NCI-H2107 treated with DMSO at 0.1 percent for 48 hours (cell line): ENCODE measurements around the gene NRG3.

Source experiments
- DNase-seq: peaks from one replicate; lab custom pipeline; 2025; ENCODE audit not compliant: unreplicated experiment; lab: John Stamatoyannopoulos, UW

The NRG3 gene

DNA sequence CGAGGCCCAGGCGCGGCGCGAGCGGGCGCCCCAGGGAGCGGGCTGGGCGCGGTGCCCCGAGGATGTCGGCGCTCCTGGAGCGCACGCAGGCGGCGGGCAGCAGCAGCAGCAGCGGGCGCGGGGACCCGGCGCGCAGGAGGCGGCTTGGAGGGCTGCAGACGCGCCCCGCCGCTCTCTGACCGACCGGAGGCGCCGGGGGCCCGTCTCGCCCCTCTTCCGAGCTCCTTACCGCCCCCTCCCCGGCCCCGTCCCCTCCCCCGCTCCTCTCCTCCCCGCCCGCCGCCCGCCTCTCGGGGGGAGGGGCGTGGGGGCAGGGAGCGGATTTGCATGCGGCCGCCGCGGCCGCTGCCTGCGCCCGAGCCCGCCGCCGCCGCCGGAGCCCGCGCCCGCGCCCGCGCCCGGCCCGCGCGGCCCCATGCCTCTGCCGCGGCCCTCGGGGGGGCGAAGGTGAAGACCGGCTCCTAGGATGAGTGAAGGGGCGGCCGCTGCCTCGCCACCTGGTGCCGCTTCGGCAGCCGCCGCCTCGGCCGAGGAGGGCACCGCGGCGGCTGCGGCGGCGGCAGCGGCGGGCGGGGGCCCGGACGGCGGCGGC lies at the start of gene NRG3:
Gene NRG3, plus strand, starts transcription at position 320 of the 592 bp plus-strand sequence.
- DNase-seq: no peak

DNA sequence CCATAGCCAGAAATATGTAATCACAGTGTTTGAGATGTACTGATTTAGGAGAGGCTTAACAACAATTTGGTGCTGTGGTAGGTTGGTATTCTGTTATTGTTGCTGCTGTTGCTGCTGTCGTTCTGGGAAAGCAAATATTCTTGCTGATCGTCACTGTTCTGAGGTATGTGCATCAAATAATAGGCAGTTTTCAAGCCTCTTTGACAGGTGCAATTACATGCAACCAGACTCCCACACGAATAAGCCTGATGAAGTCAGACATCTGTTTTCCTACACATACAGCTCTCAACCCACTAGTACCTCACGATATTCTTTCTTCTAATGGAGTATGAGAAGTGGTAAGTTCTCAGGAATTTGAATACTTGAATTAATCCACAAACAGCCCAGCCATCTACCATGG lies 46.7 kb upstream of the NRG3 start:
- no peak for DNase-seq

DNA sequence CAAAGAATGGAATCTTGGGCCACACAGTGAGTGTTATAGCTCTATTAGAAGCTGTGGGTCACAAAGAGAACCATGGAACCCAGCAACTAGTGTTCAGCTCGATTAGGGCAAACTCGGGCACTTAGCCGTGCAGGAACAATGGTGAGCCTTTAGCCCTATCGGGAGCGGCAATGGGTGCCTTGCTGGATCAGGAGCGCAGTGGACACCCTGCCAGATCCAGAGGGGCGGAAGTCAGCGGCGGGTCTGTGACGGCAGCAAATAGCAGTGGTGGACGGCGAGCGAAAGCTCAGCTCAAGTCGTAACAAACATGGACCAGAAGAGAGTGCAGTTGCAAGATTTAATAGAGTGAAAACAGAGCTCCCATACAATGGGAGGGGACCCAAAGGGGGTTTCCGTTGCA lies 43.9 kb upstream of the NRG3 start:
- DNase-seq: no peak

DNA sequence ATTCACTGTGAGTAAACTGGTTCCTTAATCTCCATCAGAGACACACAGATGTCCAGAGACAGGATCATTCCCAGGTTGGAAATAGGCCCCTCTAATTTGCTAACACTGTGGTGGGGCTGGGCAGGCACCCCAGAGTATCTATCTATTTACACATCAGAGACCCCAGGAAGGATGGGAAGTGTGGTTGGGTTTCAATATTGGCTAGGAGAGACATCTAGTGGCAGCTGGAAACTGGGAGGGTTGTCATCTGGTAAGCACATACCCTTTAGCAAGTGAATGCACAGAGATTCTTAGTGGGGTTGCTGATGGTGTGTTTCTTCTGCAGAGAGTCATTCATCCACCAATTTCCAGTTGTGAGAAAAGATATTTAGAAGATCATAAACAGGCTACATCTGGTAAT lies 36.0 kb upstream of the NRG3 start:
- no peak for DNase-seq

DNA sequence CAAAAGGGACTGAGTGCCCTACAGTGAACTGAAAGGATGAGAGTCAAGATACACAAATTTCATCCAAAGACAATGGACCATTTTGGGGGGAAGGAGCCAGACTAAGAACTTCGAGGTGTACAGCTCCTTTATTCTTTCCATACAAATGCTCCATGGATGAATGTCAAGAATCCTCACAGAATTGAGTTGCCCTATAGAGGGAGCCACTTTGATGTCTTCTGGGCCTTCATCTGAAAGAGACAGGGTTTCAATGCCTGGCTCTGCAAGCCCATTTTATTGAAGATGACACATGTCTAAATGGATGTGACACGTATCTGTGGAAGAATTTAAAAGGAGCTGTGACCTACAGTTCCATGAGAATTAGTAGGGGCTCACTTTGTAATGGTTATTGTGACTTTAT lies 32.0 kb upstream of the NRG3 start:
- DNase-seq: no peak

DNA sequence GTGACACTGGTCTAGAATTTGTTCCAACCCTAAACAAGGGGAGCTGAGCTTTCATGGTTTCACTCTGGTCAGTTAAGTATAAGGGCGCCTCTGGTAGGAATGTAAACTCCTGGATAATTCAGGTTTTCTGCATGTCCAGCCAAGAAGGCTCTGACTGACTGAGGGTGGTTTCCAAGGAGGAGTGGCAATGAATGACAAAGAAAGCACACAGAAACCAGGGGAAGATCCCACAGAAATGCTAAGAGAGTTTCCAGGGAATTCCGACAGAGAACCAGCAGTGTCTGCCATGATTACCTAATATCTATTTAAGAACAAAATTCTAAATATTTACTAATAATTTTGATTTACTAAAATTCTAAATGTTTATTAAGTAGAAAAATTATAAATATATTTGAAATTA lies 27.3 kb upstream of the NRG3 start:
- no peak for DNase-seq

DNA sequence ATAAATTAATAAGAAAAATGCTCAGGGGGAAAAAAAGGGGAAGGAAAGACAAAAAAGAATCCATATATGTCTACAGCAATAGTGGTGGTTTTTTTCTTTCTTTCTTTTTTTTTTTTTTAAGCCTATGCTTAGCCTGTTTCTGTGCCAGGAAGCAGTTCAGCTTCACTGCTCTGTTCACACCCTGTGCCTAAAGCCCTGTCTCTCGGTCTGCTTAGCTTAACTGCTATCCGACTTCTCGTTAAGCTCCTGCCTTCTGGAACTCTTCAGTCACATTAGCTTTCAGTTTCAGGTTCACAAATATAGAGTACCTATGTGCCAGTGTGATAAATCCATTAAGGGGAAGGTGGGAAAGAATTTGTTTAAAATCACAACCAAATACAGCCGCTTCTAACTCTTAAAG lies 26.5 kb upstream of the NRG3 start:
- no peak for DNase-seq

DNA sequence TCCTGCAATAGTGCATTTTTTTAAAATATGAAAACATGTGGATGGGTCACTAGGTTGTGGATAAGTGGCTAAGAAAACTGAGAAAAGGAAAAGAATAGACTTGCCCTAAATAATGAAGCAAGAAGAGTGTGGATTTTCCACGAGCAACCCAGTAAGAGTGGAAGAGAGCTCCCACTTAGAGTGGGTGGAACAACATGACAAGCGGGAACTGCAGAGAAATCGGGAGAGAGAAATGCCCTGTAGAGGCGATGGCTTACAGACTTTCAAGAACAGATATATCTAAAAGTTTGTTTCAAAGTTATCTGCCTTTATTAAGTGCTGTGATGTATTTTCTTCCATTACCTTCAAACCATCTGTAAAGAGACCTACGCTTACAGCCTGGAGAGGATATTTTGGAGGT lies 26.1 kb upstream of the NRG3 start:
- DNase-seq: no peak

DNA sequence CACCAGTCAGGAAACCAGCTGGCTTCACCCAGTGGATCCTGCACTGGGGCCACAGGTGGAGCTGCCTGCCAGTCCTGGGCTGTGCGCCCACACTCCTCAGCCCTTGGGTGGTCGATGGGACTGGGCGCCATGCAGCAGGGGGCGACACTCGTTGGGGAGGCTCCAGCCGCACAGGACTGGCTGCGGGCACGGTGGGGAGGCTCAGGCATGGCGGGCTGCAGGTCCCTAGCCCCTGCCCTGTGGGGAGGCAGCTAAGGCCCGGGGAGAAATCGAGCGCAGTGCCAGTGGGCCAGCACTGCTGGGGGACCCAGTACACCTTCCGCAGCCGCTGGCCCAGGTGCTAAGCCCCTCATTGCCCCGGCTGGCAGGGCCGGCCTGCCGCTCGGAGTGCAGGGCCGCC lies 12.4 kb upstream of the NRG3 start:
- no peak for DNase-seq

DNA sequence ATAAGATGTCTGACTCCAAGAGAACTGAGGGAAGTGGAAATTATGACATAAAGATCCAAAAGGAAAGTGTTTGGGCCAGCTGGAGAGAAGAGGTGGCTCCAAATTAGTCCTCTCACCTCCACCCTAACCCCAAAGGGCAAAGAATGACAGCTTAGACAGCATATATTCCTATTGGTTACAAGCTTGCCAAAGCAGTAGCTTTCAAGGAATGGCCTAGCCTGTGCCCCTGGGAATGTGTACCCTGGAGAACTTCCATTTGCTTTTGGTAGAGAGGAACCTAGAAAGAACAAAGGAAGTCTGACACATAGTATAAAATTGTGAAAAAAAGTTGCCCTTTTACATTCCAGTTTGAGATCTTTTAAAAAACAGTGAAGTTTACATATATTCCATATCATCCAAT lies 11.2 kb upstream of the NRG3 start:
- DNase-seq: no peak

DNA sequence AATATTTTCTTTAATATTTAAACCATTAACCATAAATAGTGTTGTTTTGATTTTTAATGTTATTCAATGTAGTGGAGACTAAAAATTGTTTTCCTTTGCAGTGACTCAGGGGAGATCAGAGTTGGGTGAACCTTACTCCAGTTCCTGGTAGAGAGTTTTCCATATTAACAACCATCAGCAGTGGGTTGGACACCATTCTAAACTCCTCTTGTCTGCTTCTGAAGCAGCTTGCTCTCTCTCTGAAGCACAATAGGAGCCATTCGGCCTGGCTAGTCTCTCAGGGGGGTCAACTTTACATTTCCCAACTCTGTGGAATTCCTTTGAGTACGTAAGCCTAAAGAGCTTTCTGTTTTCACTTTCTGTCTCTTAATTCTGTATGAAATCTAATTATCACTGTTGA lies 9.4 kb upstream of the NRG3 start:
- no peak for DNase-seq

DNA sequence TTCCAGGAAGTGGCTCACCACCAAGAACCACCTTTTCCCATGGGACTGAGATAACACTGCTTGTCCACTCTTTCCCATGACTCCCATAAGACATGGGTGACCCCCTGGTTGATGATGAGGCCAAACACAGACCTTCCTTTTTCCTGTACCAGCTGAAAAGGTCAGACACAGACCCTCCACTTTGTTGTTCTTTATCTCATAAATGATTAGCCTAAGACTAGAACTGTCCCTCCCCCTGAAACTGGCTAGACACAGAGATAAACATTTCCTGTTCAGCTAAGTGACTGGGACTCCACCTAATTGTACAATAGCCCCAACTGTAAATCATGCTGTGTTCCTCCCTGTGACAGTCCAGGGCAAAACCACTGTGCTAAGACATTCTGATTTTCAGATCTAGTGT lies 8.2 kb upstream of the NRG3 start:
- no peak for DNase-seq

DNA sequence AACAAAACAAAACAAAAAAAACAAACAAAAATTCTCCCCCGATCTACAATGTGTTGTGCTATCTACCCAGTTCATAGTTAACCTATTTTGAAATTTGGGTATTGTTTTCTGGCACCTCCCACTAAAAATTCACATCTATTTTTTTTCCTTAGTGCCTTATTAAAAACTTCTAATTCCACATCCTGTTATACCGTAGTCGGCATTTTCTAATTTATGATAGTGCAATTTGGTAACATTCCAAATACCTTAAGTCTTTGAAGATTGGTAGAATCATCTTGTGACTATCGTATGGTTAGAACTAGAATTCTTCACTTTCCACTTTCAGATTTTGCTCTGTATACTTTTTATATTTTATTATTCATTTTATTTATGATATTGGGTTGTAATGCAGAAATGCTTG lies 4.5 kb upstream of the NRG3 start:
- DNase-seq: no peak

DNA sequence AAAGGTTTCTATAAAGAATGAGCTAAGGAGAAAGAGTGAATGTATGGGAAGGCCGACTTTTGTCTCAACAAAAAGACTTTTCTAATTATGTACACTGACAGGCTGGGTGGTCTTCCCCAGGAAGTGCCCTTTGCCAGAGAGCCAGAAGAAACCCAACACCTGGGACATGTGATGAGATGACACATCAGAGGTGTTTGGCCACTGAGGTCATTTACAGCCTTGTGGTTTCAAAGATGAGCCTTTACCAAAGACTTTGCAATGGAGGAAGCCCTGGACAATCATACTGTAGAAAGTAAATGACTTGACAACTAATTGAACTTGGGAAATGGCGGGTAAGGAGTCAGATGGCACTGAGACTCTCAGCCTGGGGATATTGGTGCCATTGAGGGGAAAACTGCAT lies 3.4 kb upstream of the NRG3 start:
- DNase-seq: no peak

DNA sequence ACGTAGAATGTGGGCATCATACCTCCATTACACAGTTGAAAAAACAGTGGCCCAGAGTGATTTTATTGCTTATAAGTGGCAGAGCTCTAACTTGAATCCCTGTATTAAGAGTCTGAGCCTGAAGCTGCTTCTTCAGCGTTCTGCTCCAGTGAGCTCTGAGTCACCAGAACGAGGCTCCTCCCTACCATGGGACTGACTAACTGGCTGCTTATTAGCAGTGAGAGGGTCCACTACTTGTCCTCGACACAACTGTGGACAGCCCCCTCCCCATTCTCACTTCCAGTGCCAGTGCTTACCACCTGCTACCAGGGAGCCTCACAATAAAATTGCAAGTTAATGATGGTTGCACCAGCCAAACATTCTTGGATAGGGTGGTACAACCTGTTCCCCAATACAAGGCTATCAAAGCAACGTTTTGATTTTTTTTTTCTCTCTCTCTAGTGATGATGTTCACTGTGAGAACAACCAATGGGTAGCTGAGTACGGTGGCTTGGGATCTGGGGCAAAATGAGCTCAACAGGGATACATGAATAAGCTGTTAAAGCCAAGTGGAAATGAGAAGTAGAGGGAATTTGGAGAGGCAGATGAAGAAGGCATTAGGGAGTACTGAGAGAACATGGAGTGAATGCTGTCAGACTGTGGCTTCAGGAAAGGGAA lies 2.7 kb upstream of the NRG3 start:
- no peak for DNase-seq

DNA sequence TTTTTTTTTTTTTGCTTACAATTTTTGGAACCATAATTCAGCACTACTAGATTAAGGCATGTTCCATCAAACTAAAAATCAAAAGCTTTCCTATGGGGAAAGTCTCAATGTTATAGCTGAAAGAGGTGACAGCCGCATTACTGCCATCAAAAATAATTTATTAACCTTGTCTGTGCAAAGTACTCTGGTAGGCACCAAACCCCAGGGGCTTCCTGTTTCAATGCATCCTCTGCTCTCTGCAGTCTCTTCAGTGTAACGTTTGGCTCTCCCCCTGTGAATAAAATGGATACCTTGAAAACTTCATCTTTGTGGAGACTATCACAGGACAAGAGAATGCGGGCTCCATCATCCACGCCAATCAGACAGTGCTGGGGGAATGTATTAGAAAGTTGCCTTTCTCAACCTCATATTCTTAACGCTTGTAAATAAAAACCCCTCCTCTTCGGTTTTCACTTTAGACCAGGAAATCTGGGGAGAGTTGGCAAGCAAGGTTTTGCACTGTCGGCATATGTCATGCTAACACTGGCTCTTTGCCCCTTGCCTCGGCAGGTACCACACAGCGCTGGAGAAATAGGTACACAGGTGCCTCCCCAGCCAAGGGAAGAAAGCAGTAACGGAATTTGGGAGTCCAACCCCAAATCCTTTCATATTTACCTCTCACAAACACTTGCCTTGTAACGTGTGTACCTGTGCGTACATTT lies 1.6 kb upstream of the NRG3 start:
- DNase-seq: no peak

DNA sequence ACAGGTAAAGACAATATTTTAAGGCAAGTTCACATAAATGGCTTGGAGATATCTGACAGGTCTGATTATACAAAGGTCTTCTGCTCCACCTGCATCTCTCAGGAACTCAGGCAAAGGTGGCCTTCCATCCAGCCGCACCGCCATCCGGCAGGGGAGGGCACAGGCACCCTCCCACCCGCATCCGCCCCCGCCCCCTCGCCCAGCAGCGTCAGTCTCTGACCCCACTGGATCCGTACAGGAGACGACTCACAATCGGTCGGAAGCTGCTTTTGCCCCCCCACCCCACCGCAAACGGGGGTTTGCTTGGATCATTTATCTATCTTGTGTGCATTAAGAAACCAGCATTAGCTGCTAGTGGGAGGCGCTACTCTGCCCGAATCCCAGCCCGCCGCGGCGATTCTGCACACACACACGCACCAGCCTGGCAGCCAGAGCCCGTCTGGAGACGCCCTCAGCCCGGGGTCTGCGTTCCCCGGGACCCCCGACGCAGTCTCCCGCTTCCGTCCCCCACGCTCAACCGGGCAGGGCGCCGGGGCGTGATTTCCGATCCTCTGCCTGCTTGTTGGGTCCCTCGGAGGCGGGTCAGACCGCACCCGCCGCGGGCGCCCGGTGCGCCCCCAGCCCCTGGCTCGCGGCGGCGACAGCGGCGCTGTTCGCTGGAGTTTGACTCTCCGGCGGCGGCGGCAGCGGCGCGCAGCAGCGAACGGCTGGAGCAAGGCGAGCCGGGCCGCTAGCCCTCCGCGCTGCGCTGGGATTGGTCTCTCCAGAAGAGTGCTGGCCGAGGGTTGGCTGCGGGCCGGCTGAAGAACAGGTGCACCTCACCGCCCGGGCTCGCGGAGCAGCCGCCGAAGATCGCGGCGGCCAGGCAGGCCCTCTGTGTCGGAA lies 820 bp upstream of the NRG3 start:
- DNase-seq: no peak

DNA sequence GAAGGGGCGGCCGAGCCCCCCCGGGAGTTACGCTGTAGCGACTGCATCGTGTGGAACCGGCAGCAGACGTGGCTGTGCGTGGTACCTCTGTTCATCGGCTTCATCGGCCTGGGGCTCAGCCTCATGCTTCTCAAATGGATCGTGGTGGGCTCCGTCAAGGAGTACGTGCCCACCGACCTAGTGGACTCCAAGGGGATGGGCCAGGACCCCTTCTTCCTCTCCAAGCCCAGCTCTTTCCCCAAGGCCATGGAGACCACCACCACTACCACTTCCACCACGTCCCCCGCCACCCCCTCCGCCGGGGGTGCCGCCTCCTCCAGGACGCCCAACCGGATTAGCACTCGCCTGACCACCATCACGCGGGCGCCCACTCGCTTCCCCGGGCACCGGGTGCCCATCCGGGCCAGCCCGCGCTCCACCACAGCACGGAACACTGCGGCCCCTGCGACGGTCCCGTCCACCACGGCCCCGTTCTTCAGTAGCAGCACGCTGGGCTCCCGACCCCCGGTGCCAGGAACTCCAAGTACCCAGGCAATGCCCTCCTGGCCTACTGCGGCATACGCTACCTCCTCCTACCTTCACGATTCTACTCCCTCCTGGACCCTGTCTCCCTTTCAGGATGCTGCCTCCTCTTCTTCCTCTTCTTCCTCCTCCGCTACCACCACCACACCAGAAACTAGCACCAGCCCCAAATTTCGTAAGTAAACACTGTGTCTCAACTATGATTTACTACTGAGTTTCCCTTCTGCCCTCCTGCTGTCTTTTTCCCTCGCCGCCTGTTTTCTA lies 666 bp downstream of the NRG3 start:
- no peak for DNase-seq

DNA sequence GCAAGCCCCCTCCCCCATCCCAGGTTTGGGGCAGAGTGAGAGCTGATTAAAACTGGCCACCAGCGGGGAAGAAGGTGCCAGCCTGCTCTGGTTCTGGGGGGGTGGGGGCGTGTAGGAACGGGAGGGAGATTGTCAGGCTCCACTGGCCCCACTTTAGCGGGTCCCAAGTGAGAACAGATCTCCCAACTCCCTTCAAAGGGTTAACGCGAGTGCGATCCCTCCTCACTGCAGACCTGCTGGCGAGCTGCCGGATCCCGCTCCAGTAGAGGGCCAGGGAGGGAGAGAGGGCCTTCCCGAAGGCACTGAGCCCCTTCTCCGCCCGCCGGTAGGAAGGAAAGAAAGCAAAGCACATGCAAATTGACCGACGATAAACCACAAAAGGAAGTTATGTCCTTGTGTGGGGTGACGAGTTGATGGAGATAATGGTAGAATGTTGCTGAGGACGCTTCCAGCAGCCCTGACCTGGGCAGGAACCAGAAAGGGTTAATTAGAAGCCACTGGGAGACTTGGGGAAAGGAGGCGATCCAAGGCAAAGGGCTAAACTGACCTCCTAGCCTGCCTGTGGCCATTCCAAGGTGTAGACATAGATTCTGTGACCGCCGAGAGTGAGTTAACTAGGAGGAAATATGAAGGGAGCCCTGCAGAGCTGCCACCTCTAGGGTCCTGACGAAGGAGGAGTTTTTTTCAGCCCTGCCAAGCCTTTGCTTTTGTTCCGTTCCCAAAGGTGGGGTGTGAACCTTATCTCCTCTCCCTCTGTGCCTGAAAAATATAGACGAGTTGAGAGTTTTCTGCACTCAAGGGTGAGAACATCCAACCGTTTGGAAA lies 1.5 kb downstream of the NRG3 start:
- no peak for DNase-seq

DNA sequence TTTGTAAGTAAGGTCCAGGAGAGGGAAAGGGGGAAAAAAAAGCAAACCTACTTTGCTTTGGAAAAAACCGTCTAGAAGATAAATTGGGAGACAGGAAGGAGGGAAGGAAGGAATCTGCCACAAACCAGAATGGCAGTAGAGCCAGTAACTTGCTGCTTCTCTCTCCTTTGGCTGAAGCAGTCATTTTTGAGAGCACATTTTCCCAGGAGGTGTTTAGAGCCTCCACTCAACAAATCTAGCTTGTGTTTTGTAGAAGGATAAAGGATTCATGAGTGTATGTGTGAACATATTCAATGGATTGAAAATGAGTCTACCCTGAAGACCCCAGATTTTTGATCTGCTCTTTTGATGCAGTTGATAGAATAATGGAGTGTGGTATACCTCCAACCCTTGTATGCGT lies 2.6 kb downstream of the NRG3 start:
- no peak for DNase-seq
